Measurements from ENCODE around the gene PDCD11. TPM values are rescaled to one million over a fixed set of nuclear protein-coding genes. Genes with fewer than 3 reads are reported as not detected.

The PDCD11 gene
- total RNA-seq, 1 experiment from 2014 or later: 106 TPM

DNA sequence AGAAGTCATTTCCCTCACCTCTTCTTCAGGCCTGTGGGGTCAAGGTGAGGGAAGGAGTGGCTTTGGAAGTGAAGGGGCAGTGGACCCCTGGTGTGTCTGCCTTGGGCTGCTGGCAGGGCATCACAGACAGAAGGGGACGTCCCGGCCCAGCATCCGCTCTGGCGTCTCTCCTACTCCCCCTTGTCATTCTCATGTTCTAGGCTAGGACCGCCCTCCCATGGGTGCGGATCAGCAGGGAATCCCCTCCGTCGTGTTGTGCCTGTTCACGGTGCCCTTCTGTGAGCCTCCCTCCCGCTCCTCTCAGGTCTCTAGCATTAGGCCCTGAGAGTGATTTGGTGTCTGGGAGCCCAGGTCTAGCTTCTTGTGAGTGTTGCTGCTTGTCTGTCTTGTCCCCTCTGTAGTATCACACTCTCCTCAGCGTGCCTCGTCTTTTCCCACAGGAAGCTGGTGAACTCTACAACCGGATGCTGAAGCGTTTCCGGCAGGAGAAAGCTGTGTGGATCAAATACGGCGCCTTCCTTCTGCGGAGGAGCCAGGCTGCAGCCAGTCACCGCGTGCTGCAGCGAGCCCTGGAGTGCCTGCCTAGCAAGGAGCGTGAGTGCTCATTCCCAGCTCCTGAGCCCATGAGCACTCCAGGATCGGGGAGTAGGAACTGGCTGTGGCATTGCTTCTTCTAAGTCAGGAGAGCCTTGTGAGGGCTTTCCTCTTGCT is 47.2 kb downstream of the PDCD11 start:
- no peak for DNase-seq (ENCODE audit: low read depth, low spot score)
- no peak overlapping the region for H3K4me3 ChIP-seq (replicated peaks in 1 of 2; ENCODE audit: low read depth in 1 of 2, low read length in 2 of 2)
- TF ChIP-seq ZNF274 (IDR thresholded peaks at IDR 0.05; ENCODE audit: low read depth, low read length) (no peak), CEBPB (IDR thresholded peaks at IDR 0.05; ENCODE audit: low read depth) (no peak), SP1 (IDR thresholded peaks at IDR 0.05; ENCODE audit: low read depth) (no peak), YY1 (IDR thresholded peaks at IDR 0.05; ENCODE audit: extremely low read depth, insufficient replicate concordance, low read depth, low read length) (no peak)
- ATAC-seq: no peak
- POLR2A ChIA-PET: no interaction called here
- H3K4me1 ChIP-seq (ENCODE audit: control insufficient read depth in 1 of 2, insufficient read depth in 2 of 2, low read length in 2 of 2): peaks cover 0 to 7% of the 10 kb centered on the region in 2 experiments; a peak in 1 of 4 replicates
- RAD21 ChIA-PET (ENCODE audit: low non-redundant PET in 1 of 2, low total read pairs in 2 of 2, uncharacterized antibody in 2 of 2, unreplicated experiment in 2 of 2): no interaction called here
- peaks cover 8% of the 10 kb centered on the region for H3K79me2 ChIP-seq (ENCODE audit: insufficient read depth, low read length)
- CTCF ChIA-PET: no interaction called here
- H2AFZ ChIP-seq (ENCODE audit: low read depth, low read length, poor library complexity, severe bottlenecking): no peak overlapping the region
- no peak overlapping the region for H3K9ac ChIP-seq (ENCODE audit: low read length)
- no peak overlapping the region for H3K4me2 ChIP-seq (ENCODE audit: low read length)
- H3K36me3 ChIP-seq (ENCODE audit: control insufficient read depth in 1 of 2, insufficient read depth in 2 of 2, low read length in 2 of 2): peaks cover 80 to 84% of the 10 kb centered on the region in 2 experiments
- no peaks in the 10 kb centered on the region for H4K20me1 ChIP-seq (ENCODE audit: insufficient read depth)
- no peaks in the 10 kb centered on the region for H3K9me3 ChIP-seq (ENCODE audit: control insufficient read depth in 1 of 2, insufficient read depth in 1 of 2, low read depth in 1 of 2, low read length in 2 of 2)
- intact Hi-C loops (cut with micrococcal nuclease): no loop called here
- no peak overlapping the region; the same call in 1 of the 2 replicates for H3K27ac ChIP-seq (ENCODE audit: low read depth, low read length)
- H3K27me3 ChIP-seq (ENCODE audit: insufficient read depth, low read length): no peaks in the 10 kb centered on the region
- no TSS peak for BruUV-seq (replicated peaks)
- no peaks in the 10 kb centered on the region for H3K9me2 ChIP-seq (ENCODE audit: insufficient read depth)

- intact Hi-C loops (cut with micrococcal nuclease): no loop called here
- no peak overlapping the region for H2AFZ ChIP-seq (ENCODE audit: low read depth, low read length, poor library complexity, severe bottlenecking)
- no peak overlapping the region for H3K4me3 ChIP-seq (replicated peaks in 1 of 2; ENCODE audit: low read depth in 1 of 2, low read length in 2 of 2)
- H3K9me3 ChIP-seq (ENCODE audit: control insufficient read depth in 1 of 2, insufficient read depth in 1 of 2, low read depth in 1 of 2, low read length in 2 of 2): no peaks in the 10 kb centered on the region
- POLR2A ChIA-PET: no interaction called here
- CTCF ChIA-PET: no interaction called here
- peaks cover 6% of the 10 kb centered on the region; the same call in 1 of the 2 replicates for H3K79me2 ChIP-seq (ENCODE audit: insufficient read depth, low read length)
- RAD21 ChIA-PET (ENCODE audit: low non-redundant PET in 1 of 2, low total read pairs in 2 of 2, uncharacterized antibody in 2 of 2, unreplicated experiment in 2 of 2): no interaction called here
- no peak overlapping the region for H3K4me2 ChIP-seq (ENCODE audit: low read length)
- no peak for DNase-seq (ENCODE audit: low read depth, low spot score)
- no peaks in the 10 kb centered on the region for H3K9me2 ChIP-seq (ENCODE audit: insufficient read depth)
- BruUV-seq (replicated peaks): no TSS peak
- no peaks in the 10 kb centered on the region for H4K20me1 ChIP-seq (ENCODE audit: insufficient read depth)
- H3K27me3 ChIP-seq (ENCODE audit: insufficient read depth, low read length): no peaks in the 10 kb centered on the region
- TF ChIP-seq TCF7L2 (IDR thresholded peaks at IDR 0.05; ENCODE audit: borderline replicate concordance, extremely low read depth, insufficient read depth, insufficient read length): no peak
- TF ChIP-seq SIN3A (IDR thresholded peaks at IDR 0.05; ENCODE audit: low read depth): no peak
- no peak for TF ChIP-seq EGR1 (IDR thresholded peaks at IDR 0.05; ENCODE audit: low read depth)
- TF ChIP-seq POLR2A (IDR thresholded peaks at IDR 0.05; ENCODE audit: borderline replicate concordance, extremely low read depth, insufficient read depth, insufficient read length): no peak
- TF ChIP-seq, protein P1, sequence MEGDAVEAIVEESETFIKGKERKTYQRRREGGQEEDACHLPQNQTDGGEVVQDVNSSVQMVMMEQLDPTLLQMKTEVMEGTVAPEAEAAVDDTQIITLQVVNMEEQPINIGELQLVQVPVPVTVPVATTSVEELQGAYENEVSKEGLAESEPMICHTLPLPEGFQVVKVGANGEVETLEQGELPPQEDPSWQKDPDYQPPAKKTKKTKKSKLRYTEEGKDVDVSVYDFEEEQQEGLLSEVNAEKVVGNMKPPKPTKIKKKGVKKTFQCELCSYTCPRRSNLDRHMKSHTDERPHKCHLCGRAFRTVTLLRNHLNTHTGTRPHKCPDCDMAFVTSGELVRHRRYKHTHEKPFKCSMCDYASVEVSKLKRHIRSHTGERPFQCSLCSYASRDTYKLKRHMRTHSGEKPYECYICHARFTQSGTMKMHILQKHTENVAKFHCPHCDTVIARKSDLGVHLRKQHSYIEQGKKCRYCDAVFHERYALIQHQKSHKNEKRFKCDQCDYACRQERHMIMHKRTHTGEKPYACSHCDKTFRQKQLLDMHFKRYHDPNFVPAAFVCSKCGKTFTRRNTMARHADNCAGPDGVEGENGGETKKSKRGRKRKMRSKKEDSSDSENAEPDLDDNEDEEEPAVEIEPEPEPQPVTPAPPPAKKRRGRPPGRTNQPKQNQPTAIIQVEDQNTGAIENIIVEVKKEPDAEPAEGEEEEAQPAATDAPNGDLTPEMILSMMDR (IDR thresholded peaks at IDR 0.05 in 2 of 3, conservative IDR thresholded peaks at IDR 0.05 in 1 of 3; ENCODE audit: borderline replicate concordance in 1 of 3, insufficient read depth in 1 of 3, low read depth in 2 of 3, low read length in 2 of 3): no peak
- TF ChIP-seq REST (IDR thresholded peaks at IDR 0.05; ENCODE audit: low read depth): no peak
- TF ChIP-seq EZH2phosphoT487 (IDR thresholded peaks at IDR 0.05; ENCODE audit: borderline replicate concordance): no peak
- no peak for TF ChIP-seq EZH2 (IDR thresholded peaks at IDR 0.05)
- ATAC-seq: no peak
- peaks cover 80 to 82% of the 10 kb centered on the region in 2 experiments for H3K36me3 ChIP-seq (ENCODE audit: control insufficient read depth in 1 of 2, insufficient read depth in 2 of 2, low read length in 2 of 2)
- H3K4me1 ChIP-seq (ENCODE audit: control insufficient read depth in 1 of 2, insufficient read depth in 2 of 2, low read length in 2 of 2): peaks cover 0 to 15% of the 10 kb centered on the region in 2 experiments; a peak in 1 of 4 replicates
- H3K9ac ChIP-seq (ENCODE audit: low read length): no peak overlapping the region
- H3K27ac ChIP-seq (ENCODE audit: low read depth, low read length): no peak overlapping the region; the same call in 1 of the 2 replicates
Measured at GRCh38 chr10:103444478-103444877, 48.1 kb downstream of the PDCD11 start.
